ENCODE data around the gene CCSER1.

GRCh38 chr4:90624781-90625180 is 497.6 kb downstream of the CCSER1 start:
- TF ChIP-seq CTCF (IDR thresholded peaks at IDR 0.05) (no peak), POLR2A (IDR thresholded peaks at IDR 0.05) (no peak)
